ENCODE data around the gene SPATA4.

The SPATA4 gene

DNA sequence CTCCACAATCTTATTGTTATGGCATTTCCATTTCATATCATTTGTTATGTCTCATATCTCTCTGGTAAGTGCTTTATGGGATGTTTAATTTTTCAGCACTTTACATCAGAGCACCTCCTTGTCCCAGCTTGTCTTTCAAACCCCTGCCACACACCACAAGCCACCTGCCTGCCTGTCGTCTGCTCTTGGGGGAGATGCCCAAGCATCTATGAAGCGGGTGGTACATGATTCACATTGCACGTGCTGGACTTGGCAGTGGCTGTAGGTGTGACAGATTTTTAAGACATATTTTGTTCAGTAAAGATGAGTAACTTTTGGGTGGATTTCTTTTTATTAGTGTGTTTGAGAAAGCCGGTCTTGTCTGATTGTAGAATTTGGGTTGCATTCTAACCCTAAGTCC, 14.2 kb upstream of the SPATA4 start:
- no peaks in the 10 kb centered on the region for H3K4me1 Mint-ChIP-seq (ENCODE audit: low read depth)
- H3K27me3 Mint-ChIP-seq: peaks cover 19% of the 10 kb centered on the region
- H3K36me3 Mint-ChIP-seq: no peaks in the 10 kb centered on the region
- no peaks in the 10 kb centered on the region for H3K9me3 Mint-ChIP-seq (ENCODE audit: low read depth)
- no peak overlapping the region for H3K27ac Mint-ChIP-seq
- H3K4me3 Mint-ChIP-seq: no peak overlapping the region

DNA sequence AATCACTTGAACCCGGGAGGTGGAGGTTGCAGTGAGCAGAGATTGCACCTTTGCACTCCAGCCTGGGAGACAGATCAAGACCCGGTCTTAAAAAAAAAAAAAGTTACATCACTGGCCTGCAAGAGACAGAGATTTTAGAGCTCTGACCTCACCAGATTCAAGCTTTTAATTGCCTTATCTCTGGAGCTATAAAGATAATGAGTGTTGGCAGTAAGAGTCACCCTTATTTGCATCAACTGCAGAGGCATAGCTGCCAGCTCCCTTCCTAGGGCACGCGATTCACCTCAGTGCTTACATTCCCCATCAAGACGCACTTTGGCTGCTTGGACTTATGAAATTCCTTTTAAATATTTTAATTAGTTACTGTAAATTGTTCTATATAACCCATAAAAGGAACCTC, 12.5 kb upstream of the SPATA4 start:
- Mint-ChIP-seq H3K9me3 (ENCODE audit: low read depth) (no peaks in the 10 kb centered on the region), H3K4me3 (no peak overlapping the region), H3K27ac (no peak overlapping the region), H3K36me3 (no peaks in the 10 kb centered on the region), H3K4me1 (ENCODE audit: low read depth) (no peaks in the 10 kb centered on the region), H3K27me3 (peaks cover 19% of the 10 kb centered on the region)

DNA sequence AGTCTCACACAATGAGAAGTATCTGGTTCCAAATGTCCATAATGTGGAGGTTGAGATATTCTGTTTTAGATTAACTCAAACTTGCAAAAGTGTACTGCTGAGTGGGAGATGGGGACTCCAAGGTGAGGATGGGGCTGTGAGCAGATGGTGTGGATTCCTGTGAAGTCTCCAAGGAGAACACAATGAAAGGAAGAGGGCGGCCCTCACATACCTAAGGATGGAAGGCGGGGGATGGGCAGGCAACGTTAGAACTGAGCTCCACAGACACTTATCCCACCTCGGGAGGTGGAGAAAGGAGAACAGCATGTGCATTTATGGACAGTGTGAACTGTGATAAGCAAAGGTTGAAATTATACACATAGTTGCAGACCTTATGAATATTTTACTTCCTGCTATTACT, 9.9 kb upstream of the SPATA4 start:
- no peaks in the 10 kb centered on the region for H3K4me1 Mint-ChIP-seq (ENCODE audit: low read depth)
- H3K27ac Mint-ChIP-seq: no peak overlapping the region
- no peaks in the 10 kb centered on the region for H3K36me3 Mint-ChIP-seq
- no peaks in the 10 kb centered on the region for H3K9me3 Mint-ChIP-seq (ENCODE audit: low read depth)
- peaks cover 17% of the 10 kb centered on the region for H3K27me3 Mint-ChIP-seq
- no peak overlapping the region for H3K4me3 Mint-ChIP-seq

DNA sequence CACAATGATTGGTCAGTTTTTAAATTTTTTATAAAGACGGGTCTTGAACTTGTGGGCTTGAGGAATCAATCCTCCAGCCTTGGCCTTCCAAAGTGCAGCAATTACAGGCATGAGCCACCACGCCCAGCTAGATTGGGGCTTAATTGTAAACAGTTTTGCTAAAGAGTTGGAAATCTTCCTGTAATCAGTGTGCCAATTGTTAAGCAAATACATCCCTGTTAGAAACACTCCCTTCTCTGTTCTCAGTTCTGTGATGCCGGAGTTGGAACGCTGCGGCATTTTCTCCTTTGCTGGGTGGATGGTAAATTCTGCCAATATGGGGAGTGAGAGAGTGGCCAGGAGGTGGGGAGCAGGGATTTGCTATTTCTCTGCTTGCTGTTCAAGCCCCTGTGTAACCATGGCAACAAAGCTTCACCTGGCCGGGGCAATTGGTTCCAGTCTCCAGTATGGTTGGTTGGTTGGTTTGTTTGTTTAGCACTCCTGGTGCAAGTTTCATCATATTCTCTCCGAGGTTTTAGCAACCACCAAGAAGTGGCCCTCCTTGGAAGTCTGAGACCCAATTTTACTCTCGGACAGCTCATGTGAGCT, 3.0 kb upstream of the SPATA4 start:
- no peaks in the 10 kb centered on the region for H3K27me3 Mint-ChIP-seq
- H3K27ac Mint-ChIP-seq: no peak overlapping the region
- H3K9me3 Mint-ChIP-seq (ENCODE audit: low read depth): no peaks in the 10 kb centered on the region
- peaks cover 25% of the 10 kb centered on the region for H3K4me1 Mint-ChIP-seq (ENCODE audit: low read depth)
- peaks cover 7% of the 10 kb centered on the region for H3K36me3 Mint-ChIP-seq
- H3K4me3 Mint-ChIP-seq: no peak overlapping the region

DNA sequence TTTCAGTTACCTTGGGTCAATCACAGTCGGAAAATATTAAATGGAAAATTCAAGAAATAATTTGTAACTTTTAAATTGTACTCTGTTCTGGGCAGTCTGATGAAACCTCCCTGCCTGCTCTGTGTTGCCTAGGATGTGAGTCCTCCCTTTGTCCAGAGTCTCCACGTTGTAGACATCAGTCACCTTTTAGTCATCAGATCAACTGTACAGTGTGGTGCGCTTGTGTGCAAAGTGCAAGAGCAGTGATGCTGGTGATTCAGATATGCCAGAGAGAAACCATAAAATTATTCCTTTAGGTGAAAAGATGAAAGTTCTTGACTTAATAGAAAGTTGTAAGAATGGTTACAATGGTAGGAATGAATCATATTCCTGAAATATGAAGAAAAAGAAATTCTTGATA, 1.4 kb downstream of the SPATA4 start:
- H3K4me1 Mint-ChIP-seq (ENCODE audit: low read depth): peaks cover 34% of the 10 kb centered on the region
- peaks cover 7% of the 10 kb centered on the region for H3K36me3 Mint-ChIP-seq
- peak overlapping the region; percentile 92 for H3K27ac Mint-ChIP-seq
- H3K27me3 Mint-ChIP-seq: peaks cover 16% of the 10 kb centered on the region
- H3K4me3 Mint-ChIP-seq: peak overlapping the region; percentile 75
- no peaks in the 10 kb centered on the region for H3K9me3 Mint-ChIP-seq (ENCODE audit: low read depth)

DNA sequence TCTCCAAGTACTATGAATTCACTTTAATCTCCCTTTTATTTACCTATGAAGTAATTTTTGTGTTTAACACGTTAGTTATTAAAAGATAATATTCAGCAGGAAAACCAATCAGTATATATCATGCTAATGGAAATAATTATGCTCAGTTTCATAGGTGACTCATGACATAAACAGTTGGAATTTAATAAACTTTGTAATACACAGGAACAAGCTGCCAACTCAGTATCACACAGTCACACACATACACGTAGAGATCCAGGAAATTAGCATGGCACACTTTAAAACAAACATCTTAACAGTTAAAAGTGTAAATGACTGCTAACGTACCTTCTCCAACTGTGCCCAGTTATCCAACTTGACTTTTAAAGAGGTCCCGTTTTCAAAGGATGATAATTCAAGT, 2.3 kb downstream of the SPATA4 start:
- Mint-ChIP-seq H3K36me3 (peaks cover 7% of the 10 kb centered on the region), H3K27me3 (peaks cover 19% of the 10 kb centered on the region), H3K9me3 (ENCODE audit: low read depth) (no peaks in the 10 kb centered on the region), H3K4me1 (ENCODE audit: low read depth) (peaks cover 37% of the 10 kb centered on the region), H3K4me3 (peak overlapping the region; percentile 49), H3K27ac (peak overlapping the region; percentile 92)

DNA sequence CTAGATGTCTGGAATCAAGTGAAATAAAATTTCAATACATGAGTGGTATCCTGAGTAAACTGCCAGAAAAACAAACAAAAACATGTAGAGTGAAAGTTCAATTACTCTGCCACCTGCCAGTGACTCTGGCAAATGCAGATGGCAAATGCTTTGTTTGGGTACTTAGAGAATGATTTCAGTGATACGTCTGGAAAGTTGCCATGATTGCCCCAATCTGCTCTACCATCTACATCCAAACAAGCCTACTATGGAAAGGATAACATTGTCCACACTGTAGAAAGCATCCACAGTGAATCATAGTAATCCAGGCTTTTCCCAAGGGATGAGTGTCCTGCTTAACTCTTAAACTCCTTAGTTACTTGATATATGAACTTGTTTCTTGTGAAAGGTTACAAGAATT, 3.4 kb downstream of the SPATA4 start:
- H3K27ac Mint-ChIP-seq: no peak overlapping the region
- H3K4me1 Mint-ChIP-seq (ENCODE audit: low read depth): peaks cover 40% of the 10 kb centered on the region
- H3K9me3 Mint-ChIP-seq (ENCODE audit: low read depth): no peaks in the 10 kb centered on the region
- no peak overlapping the region for H3K4me3 Mint-ChIP-seq
- peaks cover 4% of the 10 kb centered on the region for H3K36me3 Mint-ChIP-seq
- peaks cover 19% of the 10 kb centered on the region for H3K27me3 Mint-ChIP-seq

DNA sequence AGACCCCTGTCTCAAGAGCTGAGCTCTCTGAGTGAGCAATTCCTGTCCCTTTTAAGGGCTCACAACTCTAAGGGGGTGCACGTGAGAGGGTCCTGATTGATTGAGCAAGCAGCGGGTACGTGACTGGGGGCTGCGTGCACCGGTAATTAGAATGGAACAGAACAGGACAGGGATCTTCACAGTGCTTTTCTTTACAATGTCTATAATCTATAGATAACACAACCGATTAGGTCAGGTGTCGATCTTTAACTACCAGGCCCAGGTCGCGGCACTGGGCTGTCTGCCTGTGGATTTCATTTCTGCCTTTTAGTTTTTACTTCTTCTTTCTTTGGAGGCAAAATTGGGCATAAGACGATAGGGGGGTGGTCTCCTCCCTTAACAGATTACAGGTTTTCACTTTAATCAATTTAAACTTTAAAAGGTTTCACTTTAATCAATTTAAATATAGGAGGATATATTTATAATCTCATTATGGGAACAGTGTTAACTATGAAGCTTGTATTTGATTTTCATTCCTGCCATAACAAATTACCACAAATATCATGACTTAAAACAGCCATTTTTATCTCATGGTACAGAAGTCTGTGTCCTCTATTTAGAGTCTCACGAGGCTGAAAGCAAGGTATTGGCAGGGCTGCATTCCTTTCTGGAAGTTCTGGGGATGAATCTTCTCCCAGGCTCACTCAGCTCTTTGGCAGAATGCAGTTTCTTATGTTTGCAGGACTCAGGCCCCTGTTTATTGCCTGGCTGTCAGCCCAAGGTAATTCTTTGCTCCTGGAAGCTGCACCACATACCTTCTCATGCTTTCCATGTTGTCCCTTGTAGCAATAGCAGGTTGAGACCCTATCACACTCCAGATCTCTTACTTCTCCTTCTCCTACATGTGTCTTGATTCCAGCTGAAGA, 5.2 kb downstream of the SPATA4 start:
- Mint-ChIP-seq H3K27ac (no peak overlapping the region), H3K4me1 (ENCODE audit: low read depth) (peaks cover 31% of the 10 kb centered on the region), H3K9me3 (ENCODE audit: low read depth) (no peaks in the 10 kb centered on the region), H3K27me3 (peaks cover 21% of the 10 kb centered on the region), H3K4me3 (no peak overlapping the region), H3K36me3 (no peaks in the 10 kb centered on the region)

DNA sequence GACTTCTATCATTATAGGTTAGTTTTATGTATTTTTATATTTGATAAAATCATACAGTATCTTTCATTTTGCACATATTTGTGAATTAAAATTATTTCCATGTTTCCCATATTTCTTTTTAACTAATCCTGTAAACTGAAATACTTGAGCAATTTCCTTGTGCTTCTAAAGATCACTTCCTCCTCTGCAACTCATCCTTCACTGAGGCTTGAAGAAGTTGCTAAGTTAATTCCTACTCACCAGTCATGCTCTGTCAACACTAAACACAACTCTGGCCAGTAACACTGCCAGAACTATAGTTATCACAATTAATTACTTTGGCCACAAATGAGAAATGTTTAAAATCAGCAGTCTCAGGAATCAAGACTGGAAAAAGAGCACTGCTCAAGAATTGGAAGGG, 6.7 kb downstream of the SPATA4 start:
- Mint-ChIP-seq H3K27me3 (peaks cover 24% of the 10 kb centered on the region), H3K4me1 (ENCODE audit: low read depth) (peaks cover 21% of the 10 kb centered on the region), H3K36me3 (no peaks in the 10 kb centered on the region), H3K4me3 (no peak overlapping the region), H3K27ac (no peak overlapping the region), H3K9me3 (ENCODE audit: low read depth) (no peaks in the 10 kb centered on the region)

DNA sequence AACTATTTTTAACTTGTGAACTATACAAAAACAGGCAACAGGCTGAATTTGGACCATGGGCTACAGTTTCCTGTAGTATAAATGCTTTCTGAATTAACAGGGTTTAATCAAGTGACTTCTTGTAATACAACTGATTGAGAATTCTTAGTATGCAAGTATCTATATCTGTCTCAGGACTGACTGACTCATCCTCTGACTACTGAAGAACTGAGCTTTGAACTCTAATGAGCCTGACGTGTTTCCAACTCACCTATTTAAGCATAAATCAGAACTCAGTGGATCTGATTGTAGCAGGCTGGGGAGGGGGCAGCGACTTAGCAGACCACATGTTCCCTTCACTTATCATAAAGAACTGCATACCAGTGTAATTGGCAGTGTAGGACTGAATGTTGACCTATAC, 7.8 kb downstream of the SPATA4 start:
- Mint-ChIP-seq H3K36me3 (no peaks in the 10 kb centered on the region), H3K4me3 (no peak overlapping the region), H3K4me1 (ENCODE audit: low read depth) (peaks cover 12% of the 10 kb centered on the region), H3K9me3 (ENCODE audit: low read depth) (no peaks in the 10 kb centered on the region), H3K27ac (no peak overlapping the region), H3K27me3 (peaks cover 28% of the 10 kb centered on the region)

DNA sequence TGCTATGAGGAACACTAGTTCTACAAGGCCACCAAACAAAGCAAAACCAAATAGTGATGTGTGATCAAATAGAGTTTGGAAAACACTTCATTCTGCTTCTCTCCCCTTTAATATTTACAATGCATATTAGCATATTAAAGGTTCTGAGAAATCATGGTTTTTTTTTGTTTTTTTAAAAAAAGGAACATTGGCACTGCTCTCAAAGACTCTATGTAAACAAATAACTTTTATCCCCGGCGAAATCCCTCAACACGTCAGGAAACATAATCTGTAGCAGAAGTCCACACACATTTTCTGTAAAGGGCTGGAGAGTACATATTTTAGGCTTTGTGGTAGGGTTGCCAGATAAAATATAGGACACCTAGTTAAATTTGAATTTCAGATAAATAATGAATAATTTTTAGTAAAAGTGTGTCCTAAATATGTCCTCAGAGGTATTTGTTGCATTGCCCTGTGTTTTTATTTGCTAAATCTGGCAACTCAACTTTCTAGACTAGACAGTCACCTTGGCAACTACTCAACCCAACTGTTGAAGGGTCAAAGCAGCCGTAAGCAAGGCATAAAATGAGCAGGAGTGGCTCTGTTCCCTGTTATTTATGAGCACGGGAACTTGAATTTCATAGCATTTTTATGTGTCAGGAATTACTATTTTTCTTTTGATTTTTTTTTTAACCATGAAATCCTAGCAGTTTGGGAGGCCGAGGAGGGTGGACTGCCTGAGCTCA, 8.6 kb downstream of the SPATA4 start:
- no peaks in the 10 kb centered on the region for H3K9me3 Mint-ChIP-seq (ENCODE audit: low read depth)
- H3K27me3 Mint-ChIP-seq: peaks cover 24% of the 10 kb centered on the region
- no peaks in the 10 kb centered on the region for H3K36me3 Mint-ChIP-seq
- no peak overlapping the region for H3K4me3 Mint-ChIP-seq
- peaks cover 10% of the 10 kb centered on the region for H3K4me1 Mint-ChIP-seq (ENCODE audit: low read depth)
- H3K27ac Mint-ChIP-seq: no peak overlapping the region

DNA sequence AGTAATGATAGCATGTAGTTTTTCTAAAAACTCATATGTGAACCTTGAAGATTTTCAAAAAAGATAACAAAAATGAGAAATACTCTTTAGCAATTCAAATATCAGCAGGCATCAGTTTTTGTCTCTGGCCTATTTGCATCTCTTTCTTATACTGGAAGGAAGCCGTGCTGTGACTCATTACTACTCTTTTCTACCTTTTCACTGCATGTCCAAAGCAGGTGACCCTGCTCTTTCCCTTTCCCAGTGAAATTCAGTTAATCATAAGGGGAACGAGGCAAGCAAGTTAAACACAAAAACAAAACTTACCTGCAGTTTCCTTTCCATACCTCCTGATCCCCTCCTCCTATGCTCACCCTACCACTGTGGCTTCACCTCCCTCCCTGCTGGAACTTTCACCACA, 9.3 kb downstream of the SPATA4 start:
- no peaks in the 10 kb centered on the region for H3K9me3 Mint-ChIP-seq (ENCODE audit: low read depth)
- peaks cover 20% of the 10 kb centered on the region for H3K27me3 Mint-ChIP-seq

DNA sequence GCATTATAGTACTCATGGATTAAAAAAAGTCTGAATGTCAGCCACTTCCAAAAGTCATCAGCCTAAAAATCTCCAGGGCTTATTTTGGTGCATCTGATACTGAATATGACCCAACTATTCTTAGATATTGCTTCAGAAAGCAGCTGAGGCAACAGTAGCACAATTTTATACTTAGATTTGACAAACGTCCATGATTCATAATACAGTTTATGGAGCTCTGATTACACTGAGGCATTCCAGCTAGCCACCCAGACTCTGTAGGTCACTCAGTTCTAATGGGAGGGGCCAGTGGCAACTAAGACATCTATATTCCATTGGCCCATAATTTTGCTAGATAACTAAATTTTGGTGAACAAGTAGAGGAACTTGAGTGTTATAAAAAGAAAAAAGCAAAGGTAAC, 10.3 kb downstream of the SPATA4 start:
- H3K36me3 Mint-ChIP-seq: no peaks in the 10 kb centered on the region
- H3K27me3 Mint-ChIP-seq: peaks cover 20% of the 10 kb centered on the region
- H3K27ac Mint-ChIP-seq: no peak overlapping the region
- H3K4me3 Mint-ChIP-seq: no peak overlapping the region
- no peaks in the 10 kb centered on the region for H3K9me3 Mint-ChIP-seq (ENCODE audit: low read depth)
- H3K4me1 Mint-ChIP-seq (ENCODE audit: low read depth): peaks cover 10% of the 10 kb centered on the region

More for the DNA sequence above, 9.3 kb downstream of the SPATA4 start:
- Mint-ChIP-seq H3K4me3 (no peak overlapping the region), H3K36me3 (no peaks in the 10 kb centered on the region), H3K4me1 (ENCODE audit: low read depth) (peaks cover 10% of the 10 kb centered on the region), H3K27ac (no peak overlapping the region)

DNA sequence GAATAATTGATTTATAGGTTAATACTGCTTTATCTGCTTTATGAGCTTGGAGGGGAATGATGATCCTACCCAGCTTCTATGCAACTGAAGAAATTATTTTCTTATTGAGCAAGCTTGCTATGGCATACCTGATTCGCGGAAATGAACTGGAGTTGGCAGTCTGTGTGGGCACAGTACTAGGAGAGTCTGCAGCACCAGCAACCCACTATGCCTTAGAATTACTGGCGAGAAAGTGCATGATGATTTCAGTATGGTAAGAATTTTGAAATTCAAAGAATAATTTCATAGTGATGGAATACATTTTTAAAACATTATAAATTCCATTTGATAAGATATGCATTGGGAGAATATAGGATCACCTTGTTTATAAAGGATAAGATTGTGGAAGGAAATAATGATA, 32.3 kb downstream of the SPATA4 start:
- no peak overlapping the region for H3K27ac Mint-ChIP-seq
- no peak overlapping the region for H3K4me3 Mint-ChIP-seq
- H3K27me3 Mint-ChIP-seq: peaks cover 3% of the 10 kb centered on the region
- H3K9me3 Mint-ChIP-seq (ENCODE audit: low read depth): no peaks in the 10 kb centered on the region
- H3K36me3 Mint-ChIP-seq: no peaks in the 10 kb centered on the region
- H3K4me1 Mint-ChIP-seq (ENCODE audit: low read depth): no peaks in the 10 kb centered on the region

DNA sequence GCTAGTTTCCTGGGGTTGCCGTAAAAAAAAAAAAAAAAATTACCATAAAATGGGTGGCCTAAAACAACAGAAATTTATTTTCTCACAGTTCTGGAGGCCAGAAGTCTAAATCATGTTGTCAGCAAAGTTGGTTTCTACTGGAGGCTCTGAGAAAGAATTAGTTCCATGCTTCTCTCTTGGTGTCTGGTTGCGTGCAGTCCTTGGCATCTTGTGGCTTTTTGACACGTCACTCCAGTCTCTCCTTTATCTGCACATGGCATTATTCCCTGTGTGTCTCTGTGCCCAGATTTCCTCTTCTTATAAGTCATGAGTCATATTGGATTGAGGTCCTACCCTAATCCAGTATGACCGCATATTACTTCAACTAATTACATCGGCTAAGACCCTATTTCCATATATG, 38.7 kb downstream of the SPATA4 start:
- no peaks in the 10 kb centered on the region for H3K4me1 Mint-ChIP-seq (ENCODE audit: low read depth)
- no peak overlapping the region for H3K27ac Mint-ChIP-seq
- peaks cover 2% of the 10 kb centered on the region for H3K36me3 Mint-ChIP-seq
- H3K4me3 Mint-ChIP-seq: no peak overlapping the region
- H3K9me3 Mint-ChIP-seq (ENCODE audit: low read depth): no peaks in the 10 kb centered on the region
- peaks cover 3% of the 10 kb centered on the region for H3K27me3 Mint-ChIP-seq
